Caki2 (cell line): ENCODE data around the gene DDO. TPM values are rescaled to one million over a fixed set of nuclear protein-coding genes. Genes with fewer than 3 reads are reported as not detected.
"Not testable (repeated sequence)": the region's sequence is repeated elsewhere in the genome, so short reads cannot be mapped to it uniquely, and the experiment has no call there.

Source experiments
- DNase-seq: peaks from one replicate; pipeline ENCODE4 v3.0.0-alpha.2; 2015; ENCODE audit warnings: low read depth
- in situ Hi-C: cut with HindIII; loops from 2 replicates; pipeline ENCODE4 v1.10.0; 2016; ENCODE audit warnings: low sequenced_read_pairs, low pct_unique_long_range_greater_than_20kb, mixed read lengths
- total RNA-seq: library from RNA; depleted of rRNA; stranded (reverse); fragments of >200 nt; shearing (Covaris generic); gene quantifications from 2 replicates; pipeline ENCODE4 v1.2.3, GENCODE V29; 2014; ENCODE audit warnings: low replicate concordance; rRNA removed

Gene DDO, protein sequence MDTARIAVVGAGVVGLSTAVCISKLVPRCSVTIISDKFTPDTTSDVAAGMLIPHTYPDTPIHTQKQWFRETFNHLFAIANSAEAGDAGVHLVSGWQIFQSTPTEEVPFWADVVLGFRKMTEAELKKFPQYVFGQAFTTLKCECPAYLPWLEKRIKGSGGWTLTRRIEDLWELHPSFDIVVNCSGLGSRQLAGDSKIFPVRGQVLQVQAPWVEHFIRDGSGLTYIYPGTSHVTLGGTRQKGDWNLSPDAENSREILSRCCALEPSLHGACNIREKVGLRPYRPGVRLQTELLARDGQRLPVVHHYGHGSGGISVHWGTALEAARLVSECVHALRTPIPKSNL
- total RNA-seq = 2.1 and 6.9 TPM in 2 replicates

DNA sequence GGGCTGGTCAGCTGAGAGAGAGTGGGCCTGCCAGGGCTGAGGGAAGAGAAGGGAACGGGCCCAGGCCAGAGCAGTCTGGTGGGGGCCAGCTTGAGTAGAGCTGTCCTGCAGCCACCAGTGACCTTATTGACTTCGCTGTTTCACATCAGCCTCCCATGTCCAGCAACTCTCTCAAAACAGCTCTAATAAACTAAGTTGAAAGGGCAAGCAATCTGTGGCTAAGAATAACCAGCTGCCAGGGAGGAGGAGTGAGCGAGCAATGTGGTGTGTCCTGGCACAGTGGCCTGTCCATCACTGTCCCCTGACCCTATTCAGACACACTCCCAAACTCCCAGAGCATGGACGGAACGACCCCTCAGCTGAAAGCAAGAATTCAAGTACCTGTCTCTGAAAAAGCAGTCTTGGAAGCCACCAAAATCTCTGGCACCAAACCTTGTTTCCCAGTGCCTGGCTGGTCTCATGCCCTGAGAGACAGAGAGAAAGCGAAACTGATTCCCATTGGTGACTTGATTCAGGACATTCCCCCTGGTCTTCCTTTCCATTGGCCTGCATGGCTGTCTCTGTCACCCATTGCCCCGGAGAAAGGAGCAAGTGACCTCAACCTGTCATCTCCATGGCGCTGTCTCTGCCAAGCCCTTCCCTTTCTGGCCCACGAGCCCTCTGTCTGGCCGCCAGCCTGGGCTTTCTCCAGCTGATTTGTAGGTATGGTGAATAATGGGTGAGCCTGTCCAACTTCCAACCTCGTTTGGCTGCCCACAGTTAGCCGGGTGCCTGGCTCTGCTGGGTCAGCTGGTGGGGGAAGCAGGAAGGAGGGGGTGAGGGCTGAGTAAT is at the start of gene DDO:
Gene DDO (minus strand): TSS at position 490 of the 831 bp plus-strand sequence. CDS start 2,113 bp downstream, outside the sequence.
- in situ Hi-C loops = no loop called here
- DNase-seq = peak; percentile 74

DNA sequence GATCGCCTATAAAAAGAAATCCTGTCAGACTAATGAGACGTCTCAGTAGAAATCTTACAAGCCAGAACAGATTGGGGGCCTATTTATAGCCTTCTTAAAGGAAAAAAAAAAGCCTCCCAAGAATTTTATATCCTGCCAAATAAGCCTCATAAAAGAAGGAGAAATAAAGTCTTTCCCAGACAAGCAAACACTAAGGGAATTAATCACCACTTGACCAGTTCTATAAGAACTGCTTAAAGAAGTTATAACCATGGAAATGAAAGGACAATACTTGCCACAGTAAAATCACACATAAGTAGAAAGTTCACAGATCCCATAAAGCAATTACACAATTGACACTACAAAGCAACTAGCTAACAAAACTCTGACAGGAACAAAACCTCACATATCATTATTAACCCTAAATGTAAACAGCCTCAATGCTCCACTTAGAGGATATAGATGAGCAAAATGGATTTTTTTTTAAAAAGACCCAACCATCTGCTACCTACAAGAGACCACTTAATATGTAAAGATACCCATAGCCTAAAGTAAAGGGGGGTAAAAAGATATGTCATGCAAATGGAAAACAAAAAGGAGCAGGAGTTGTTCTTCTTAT is 47.6 kb upstream of the DDO start:
- in situ Hi-C loops = no loop called here
- no peak for DNase-seq

DNA sequence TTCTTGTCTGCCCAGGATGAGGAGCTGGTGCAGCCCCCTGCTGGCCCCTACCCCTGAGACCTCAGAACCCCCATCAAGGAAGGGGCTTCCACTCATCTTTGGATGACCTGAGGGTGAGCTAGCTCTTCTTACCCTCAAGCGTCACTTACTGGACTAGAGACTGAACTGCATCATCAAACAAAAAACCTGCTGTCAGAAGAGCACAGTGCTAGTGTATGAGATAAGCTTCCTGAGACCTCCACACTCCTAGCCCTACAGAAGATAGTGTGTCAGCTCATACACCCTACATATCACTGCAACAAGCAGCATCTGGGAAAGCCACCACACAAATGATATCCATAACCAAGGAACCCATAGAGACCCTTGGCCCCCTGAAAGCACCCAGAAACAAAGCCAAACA is 46.0 kb upstream of the DDO start:
- DNase-seq = no peak
- in situ Hi-C loops = no loop called here

DNA sequence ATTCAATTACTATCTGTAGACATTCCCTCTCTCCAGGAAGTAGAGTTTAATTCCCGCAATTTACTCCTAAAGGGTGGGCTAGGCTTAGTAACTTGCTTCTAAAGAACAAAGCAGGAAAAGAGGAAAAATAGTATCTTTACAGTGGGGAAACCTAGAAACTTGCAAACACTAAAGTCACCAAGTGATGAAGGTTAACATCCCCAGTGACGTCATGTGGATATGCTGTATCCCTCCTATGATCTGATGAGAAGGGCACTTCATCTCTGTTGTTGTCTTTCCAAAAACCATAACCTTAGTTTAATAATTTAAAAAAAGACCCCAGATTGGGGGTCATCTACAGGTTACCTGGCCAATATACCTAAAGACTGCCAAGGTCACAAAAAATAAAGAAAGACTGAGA is 43.8 kb upstream of the DDO start:
- in situ Hi-C loops = no loop called here
- no peak for DNase-seq

DNA sequence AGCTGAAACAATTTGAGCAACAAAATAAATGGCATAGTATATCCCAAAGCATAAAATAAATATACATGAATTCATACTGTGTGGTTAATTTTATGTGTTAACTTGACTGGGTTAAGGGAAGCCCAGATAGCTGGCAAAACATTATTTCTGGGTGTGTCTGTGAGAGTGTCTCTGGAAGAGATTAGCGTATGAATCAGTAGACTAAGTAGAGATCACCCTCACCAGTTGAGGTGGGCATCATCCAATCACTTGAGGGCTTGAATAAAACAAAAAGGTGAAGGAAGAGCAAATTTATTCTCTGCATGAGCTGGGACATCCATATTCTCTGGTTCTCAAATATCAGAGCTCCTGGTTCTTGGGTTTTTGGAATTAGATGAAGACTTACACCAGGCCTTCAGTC is 43.1 kb upstream of the DDO start:
- DNase-seq = no peak
- in situ Hi-C loops = no loop called here

DNA sequence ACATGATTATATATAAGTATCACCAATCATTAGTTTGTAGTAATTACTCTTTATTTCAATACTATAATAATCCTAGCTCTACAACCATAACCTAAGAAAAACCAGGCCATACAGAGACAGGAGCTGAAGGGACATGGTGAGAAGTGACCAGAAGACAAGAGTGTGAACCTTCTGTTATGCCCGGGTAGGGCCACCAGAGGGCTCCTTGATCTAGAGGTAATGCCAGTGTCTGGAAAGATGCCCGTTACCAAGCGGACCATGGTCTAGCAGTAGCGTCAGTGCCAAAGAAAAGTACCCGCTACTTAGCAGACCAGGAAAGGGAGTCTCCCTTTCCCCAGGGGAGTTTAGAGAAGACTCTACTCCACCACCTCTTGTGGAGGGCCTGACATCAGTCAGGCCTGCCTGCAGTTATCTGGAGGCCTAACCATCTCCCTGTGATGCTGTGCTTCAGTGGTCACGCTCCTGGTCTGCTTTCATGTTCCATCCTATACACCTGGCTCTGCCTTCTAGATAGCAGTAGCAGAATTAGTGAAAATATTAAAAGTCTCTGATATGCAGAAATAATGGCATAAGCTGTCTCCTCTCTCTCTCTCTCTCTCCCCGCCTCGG is 42.3 kb upstream of the DDO start:
- in situ Hi-C loops = not testable (repeated sequence)
- DNase-seq = peak; percentile 3

DNA sequence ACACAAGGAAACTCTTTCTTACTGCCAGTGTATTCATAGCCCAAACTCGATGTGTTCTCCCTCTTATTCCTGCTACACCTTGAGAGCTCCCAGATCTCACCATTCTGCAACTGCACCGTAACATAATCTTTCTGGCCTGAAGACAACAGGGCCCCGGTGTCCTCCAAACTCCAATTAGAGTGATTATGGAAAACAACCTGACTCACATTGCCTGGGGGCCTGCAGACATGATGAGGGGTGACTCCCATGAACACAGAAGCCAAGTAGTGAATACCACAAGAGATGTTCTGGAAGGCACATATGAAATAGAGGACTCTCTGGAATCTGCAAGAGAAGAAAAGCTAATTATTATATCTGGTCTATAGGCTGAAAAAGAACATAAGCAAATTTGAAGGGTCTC is 41.3 kb upstream of the DDO start:
- in situ Hi-C loops = no loop called here
- DNase-seq = no peak

DNA sequence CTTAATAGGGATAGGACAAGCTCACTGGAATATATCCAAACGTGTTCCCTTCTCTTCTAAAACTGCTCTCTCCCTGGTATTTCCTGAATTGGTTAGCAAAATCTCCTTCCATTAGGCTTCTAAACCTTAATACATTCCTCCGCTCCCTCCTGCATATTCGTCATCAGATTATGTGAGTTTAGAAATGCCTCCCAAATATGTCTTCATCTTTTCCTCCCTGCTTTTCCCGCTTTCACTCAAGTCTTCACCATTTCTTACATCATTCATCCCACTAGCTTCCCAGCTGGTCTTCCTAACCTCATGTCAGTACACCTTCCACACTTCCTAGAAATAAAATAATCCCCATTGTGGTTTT is 34.1 kb upstream of the DDO start:
- in situ Hi-C loops = no loop called here

DNA sequence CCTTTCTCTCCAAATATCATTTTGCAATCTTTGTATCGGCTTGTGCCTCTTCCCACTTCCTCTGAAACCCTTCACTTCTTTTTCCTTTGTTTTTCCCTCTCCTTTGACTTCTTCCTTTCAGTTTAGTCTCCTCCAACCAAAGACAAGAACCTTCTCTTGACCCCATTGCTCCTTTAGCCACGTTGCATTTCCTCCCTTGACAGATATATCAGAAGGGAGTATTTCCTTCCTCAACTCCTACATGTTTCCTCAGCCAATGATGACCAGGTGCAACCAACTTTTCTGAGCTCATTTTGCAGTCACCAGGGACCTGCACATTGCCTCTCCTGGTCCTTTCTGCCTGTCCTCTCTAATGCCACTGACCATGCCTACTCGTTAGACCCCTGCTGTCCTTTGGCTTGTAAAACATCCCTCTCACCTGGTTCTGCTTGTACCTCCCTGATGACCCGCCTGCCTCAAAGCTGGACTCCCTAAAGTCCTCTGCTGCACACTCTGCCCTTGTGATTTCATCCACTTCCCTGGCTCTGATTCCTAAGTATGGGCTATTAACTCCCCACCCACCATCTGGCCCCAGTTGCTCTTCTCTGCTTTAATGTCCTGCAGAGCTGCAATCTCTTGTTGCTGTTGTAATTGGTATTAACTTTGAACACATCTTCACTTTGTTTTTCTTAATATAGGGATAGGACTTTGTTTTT is 33.6 kb upstream of the DDO start:
- in situ Hi-C loops = no loop called here
- DNase-seq = no peak

More for the DNA sequence above, 34.1 kb upstream of the DDO start:
- no peak for DNase-seq

DNA sequence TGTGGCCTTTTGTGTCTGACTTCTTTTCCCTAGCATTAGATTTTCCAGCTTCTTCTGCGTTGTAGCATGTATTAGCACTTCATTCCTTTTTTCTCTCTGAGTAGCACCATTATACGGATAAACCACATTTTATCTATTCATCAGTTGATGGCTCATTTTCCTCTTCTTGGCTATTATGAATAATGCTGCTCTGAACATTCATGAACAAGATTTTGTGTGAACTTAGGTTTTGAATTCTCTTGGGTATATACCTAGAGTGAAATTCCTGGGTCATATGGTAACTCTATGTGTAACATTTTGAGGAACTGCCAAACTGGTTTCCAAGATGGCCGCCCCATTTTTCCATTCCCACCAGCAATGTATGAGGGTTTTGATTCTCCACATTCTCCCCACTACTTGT is 32.4 kb upstream of the DDO start:
- DNase-seq = no peak
- in situ Hi-C loops = no loop called here

DNA sequence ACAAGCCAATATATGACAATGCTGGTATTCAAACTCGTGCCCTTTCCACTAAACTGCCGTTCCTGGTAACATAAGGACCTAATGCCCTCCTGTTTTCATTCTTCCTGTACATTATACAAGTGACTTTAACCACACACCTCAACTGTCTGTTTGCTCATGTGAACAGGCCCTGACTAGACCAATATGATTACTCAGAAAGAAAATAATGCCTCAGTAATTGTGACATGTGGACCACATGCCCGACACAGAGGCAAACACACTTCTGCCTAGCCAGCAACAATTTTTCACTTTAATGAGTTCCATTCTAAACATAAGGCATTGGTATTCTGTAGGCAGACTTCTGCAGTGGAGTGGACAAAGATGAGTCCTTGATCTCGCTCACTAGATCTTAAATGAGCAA is 31.0 kb upstream of the DDO start:
- DNase-seq = no peak
- in situ Hi-C loops = no loop called here

DNA sequence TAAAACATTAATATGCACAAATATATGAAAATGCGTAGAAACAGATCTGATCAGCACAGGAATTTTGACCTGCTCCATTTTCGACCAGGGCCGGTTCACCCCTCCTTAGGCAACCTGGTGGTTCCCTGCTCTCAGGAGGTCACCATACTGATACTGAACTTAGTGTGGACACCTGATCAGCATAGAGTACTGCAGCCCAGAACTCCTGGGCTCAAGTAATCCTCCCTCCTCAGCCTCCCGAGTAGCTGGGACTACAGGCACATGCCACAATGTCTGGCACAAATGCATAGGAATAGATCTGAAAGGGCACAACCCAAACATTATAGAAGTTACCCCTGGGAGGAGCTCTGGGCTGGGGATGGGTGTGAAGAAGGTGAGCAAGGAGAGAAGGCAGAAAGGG is 24.7 kb upstream of the DDO start:
- DNase-seq = no peak
- in situ Hi-C loops = no loop called here

DNA sequence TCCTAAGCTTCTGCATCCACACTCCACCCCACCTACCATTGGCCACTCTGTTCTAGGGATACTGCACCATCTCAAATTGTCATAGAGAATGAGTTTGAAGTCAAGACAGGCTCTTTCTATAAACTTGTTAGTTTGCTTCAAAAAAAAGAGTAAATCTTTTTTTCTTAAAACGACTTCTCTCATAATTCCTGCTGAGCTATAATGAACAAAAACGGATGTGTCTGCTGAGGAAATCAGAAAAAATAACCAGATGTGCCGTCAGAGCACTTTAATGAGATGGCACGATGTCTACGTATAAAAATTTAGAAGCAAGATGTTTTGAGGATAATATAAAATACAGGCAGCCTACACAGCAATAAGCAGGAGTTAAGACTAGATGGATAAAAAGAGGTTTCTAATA is 24.0 kb upstream of the DDO start:
- DNase-seq = no peak
- in situ Hi-C loops = no loop called here

DNA sequence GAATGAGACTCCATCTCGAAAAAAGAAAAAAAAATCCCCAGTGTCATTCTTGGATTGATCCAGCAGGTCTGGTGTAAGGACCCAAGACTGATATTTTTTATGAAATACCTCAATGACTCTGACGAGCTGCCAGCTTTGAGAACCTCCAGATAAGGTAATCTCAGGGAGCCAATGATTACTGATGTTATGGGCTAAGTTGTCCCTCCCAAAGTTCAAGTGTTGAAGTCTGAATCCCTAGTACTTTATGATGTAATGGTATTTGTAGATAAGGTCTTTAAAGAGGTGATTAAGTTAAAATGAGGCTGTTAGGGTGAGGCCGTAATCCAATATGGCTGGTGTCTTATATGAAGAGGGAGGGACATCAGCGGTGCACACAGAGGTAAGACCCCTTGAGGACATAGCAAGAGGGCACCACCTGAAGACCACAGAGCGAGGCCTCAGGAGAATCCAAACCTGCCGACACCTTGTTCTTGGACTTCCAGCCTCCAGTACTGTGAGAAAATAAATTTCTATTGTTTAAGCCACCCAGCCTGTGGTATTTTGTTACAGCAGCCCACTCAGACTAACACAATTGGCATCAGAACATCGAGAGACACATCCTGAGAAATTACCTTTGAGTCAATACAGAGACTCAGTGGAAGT is 19.7 kb upstream of the DDO start:
- no peak for DNase-seq
- in situ Hi-C loops = no loop called here

DNA sequence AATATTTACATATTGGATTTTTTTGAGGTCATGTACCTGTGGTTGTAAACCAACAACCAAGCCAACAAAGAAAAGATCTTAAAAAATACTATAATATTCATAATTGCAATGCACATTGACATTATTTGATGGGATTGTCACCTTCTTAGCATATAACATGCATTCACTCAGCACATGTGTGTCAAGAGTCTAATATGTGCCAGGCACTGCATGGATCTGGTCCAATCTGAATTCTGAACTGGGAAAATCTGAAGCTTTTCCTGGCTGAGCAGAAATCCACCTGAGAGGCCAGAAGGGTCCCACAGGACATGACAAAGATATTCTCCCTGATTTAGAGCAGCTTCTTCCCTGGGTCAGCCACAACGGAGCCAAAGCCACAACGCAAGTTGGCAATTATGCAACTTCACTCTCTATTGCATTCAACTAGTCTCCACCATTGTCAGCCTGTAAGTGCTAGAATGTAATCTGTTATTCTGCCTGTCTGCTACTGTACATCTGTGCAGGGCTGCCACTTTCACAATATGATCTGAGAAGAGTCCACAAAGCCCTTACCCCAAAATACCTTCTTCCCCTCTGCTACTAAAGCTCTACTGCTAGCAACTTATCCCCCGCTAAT is 17.0 kb upstream of the DDO start:
- in situ Hi-C loops = no loop called here
- no peak for DNase-seq

DNA sequence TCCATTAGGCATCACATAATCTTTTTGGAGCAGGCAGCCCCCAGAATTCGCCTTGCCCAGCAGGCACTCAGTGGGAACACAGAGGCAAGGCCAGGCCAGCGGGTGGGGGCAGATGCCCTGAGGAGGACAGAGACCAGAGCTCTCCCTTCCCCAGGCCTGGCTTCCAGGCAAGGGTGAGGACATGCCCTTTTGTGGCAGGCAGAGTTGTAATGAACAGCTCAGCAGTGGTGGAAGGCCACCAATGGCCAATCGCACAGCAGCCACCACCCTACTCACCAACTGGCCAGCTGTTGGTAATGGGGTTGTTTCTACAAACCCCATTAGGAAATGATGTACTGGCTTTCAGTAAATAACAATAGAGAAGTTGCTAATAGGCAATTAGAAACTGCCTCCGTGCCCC is 15.4 kb upstream of the DDO start:
- no peak for DNase-seq
- in situ Hi-C loops = no loop called here

DNA sequence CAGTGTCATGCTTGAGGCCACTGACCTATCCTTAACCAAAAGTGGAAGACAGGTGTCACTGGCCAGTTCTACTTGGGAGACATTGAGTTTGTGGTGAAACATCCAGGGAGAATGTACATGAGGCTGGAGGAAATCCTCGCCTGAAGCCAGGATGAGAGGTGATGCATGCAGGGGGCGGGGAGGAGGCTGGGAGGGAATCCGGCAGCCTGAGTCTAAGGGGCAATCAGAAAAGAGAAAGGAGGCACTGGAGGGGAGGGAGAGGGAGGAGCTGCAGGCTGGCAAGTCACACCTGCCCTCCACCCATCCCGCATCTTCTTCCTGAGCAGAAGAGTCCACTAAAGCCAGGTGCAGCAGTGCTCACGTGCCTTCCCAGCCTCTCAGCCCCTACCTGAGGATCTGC is 14.9 kb upstream of the DDO start:
- no peak for DNase-seq
- in situ Hi-C loops = no loop called here

DNA sequence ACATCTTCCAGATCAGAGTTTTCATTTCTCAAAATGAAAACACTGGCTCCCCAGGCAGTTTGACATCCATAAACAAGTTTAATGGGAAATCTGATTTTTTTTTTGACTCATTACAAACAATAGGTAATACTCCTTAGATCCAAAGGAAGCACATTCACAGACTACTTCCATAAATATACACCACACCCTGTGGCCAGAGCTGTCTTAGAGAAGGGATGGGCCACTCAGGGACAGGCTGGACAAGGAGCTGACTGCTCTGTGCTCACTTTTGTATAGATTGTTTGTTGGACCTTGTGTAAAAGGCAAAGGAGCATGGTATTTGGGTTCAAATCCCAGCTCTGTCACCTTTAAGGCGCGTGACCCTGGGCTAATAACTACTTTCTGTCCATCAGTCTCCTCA is 12.8 kb upstream of the DDO start:
- no peak for DNase-seq
- in situ Hi-C loops = no loop called here
